Ectodermal cell (in vitro differentiated cells): ENCODE measurements around the gene KDR.

Experiments used
- H3K27ac ChIP-seq: 2 replicates; pipeline ENCODE4 v1.7.0; 2013; ENCODE audit warnings: mild to moderate bottlenecking, low read depth, low read length; ENCODE audit not compliant: insufficient read depth, poor library complexity, severe bottlenecking
- H3K27me3 ChIP-seq: 2 replicates; pipeline ENCODE4 v1.7.0; 2013; ENCODE audit warnings: mild to moderate bottlenecking, low read length; ENCODE audit not compliant: insufficient read depth, control insufficient read depth, poor library complexity, severe bottlenecking
- H3K36me3 ChIP-seq: one replicate; pipeline ENCODE4 v1.7.0; 2013; ENCODE audit warnings: low read length; ENCODE audit not compliant: control insufficient read depth, insufficient read depth
- H3K4me1 ChIP-seq: one replicate; pipeline ENCODE4 v1.7.0; 2013; ENCODE audit warnings: low read length; ENCODE audit not compliant: control insufficient read depth, insufficient read depth
- H3K4me3 ChIP-seq: 2 replicates; pipeline ENCODE4 v1.7.0; 2013; ENCODE audit warnings: low read depth, low read length, control low read depth; ENCODE audit not compliant: insufficient read depth
- H3K9me3 ChIP-seq: 2 replicates; pipeline ENCODE4 v1.7.0; 2013; ENCODE audit warnings: mild to moderate bottlenecking, low read length, moderate library complexity; ENCODE audit not compliant: control insufficient read depth
- WGBS, 2 experiments: methylation state at CpG; one replicate each; pipeline ENCODE4 v1.1.7; 2013; ENCODE audit warnings: missing lambda C conversion rate in 2 of 2; 5-methylcytosine and 5-hydroxymethylcytosine counted together

The KDR gene

DNA sequence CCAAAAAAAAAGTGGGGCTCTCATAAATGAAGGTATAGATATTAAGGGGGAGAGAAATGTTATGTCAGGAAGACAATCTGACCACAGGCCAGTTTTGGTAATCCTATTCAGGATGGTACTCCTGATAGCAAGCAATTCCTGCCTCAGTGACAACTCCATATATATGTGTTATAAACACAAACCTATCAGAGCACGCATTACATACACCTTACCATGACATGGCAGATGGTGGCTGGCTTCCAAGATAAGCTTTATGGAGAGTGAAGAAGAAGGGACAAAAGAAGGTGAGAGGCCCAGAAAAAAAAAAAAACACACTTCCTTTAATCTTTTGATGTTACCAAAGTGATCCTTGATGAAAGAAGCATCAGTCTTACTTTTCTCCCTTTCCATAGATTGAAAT is 29.5 kb upstream of the KDR start:
- no peaks in the 10 kb centered on the region for H3K9me3 ChIP-seq
- no peaks in the 10 kb centered on the region for H3K36me3 ChIP-seq
- H3K4me3 ChIP-seq: no peak overlapping the region
- H3K4me1 ChIP-seq: no peaks in the 10 kb centered on the region
- H3K27ac ChIP-seq: no peak overlapping the region
- 100% methylated on average over 1 of the region's 1 CpG; no CpG with 5 or more reads in 1 of the 2 experiments for WGBS, 2 experiments
- H3K27me3 ChIP-seq: no peaks in the 10 kb centered on the region

- Histone ChIP-seq H3K4me3 (no peak overlapping the region), H3K27ac (no peak overlapping the region), H3K4me1 (no peaks in the 10 kb centered on the region), H3K27me3 (no peaks in the 10 kb centered on the region), H3K9me3 (no peaks in the 10 kb centered on the region), H3K36me3 (no peaks in the 10 kb centered on the region)
- 87 to 88% methylated on average over 4 to 5 of the region's 5 CpGs for WGBS, 2 experiments
Observed at GRCh38 chr4:55154290-55154880, 29.0 kb upstream of the KDR start.

- H3K36me3 ChIP-seq: no peaks in the 10 kb centered on the region
- no peak overlapping the region for H3K4me3 ChIP-seq
- H3K9me3 ChIP-seq: no peaks in the 10 kb centered on the region
- H3K27me3 ChIP-seq: no peaks in the 10 kb centered on the region
- H3K4me1 ChIP-seq: no peaks in the 10 kb centered on the region
- no peak overlapping the region for H3K27ac ChIP-seq
- WGBS, 2 experiments: 85 to 93% methylated on average over 2 of the region's 2 CpGs
Observed at GRCh38 chr4:55143858-55144257, 18.5 kb upstream of the KDR start.

GRCh38 chr4:55138367-55138766 is 13.0 kb upstream of the KDR start:
- Histone ChIP-seq H3K36me3 (no peaks in the 10 kb centered on the region), H3K27ac (no peak overlapping the region), H3K27me3 (no peaks in the 10 kb centered on the region), H3K4me3 (no peak overlapping the region), H3K9me3 (no peaks in the 10 kb centered on the region), H3K4me1 (no peaks in the 10 kb centered on the region)
- WGBS, 2 experiments: 93 to 100% methylated on average over 1 to 3 of the region's 4 CpGs

- Histone ChIP-seq H3K9me3 (no peaks in the 10 kb centered on the region), H3K4me3 (no peak overlapping the region), H3K27me3 (no peaks in the 10 kb centered on the region), H3K4me1 (no peaks in the 10 kb centered on the region), H3K36me3 (no peaks in the 10 kb centered on the region), H3K27ac (no peak overlapping the region)
- WGBS, 2 experiments: 80 to 88% methylated on average over 1 to 2 of the region's 2 CpGs
Observed at GRCh38 chr4:55136634-55137033, 11.2 kb upstream of the KDR start.

DNA sequence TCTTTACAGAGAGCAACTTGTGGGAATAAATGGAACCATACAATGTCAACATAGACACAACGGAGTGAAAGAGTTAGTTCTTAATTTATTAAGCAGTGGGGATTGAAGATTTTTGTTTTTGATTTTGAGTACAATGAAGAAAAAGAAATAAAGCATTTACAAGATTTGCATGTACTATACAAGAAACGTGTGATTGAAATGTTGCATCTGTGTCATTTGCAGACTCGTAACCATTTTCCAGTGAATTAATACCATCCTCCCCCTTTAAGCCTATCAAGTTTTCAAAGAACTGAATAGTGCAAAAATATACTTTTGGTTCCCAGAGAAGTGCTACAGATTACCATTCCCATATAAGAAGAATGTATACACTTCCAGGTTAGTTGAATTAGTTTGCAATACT is 8.6 kb upstream of the KDR start:
- no peaks in the 10 kb centered on the region for H3K36me3 ChIP-seq
- H3K4me3 ChIP-seq: no peak overlapping the region
- H3K4me1 ChIP-seq: no peaks in the 10 kb centered on the region
- no peak overlapping the region for H3K27ac ChIP-seq
- no peaks in the 10 kb centered on the region for H3K9me3 ChIP-seq
- 94 to 100% methylated on average over 2 to 3 of the region's 3 CpGs for WGBS, 2 experiments
- no peaks in the 10 kb centered on the region for H3K27me3 ChIP-seq

DNA sequence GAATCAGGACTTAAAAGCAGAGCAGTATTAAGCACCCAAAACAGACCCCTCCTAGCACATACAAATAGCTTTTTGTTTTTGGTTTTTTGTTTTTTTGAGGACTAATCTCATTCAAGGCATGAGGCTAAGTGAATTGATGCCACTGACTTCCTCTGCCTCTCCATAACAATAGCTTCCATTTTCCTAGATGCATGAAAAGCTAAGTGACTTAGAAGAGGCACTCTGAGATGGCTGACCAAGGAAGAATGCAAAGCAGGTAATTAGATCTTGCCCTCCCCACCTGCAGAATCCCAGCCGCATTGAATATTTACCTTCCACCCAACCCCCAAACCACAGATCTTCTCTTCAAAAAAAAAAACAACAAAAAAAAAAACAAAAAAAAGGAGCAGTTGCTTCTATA is 7.4 kb upstream of the KDR start:
- H3K36me3 ChIP-seq: no peaks in the 10 kb centered on the region
- no peaks in the 10 kb centered on the region for H3K9me3 ChIP-seq
- no peak overlapping the region for H3K4me3 ChIP-seq
- H3K4me1 ChIP-seq: no peaks in the 10 kb centered on the region
- no peaks in the 10 kb centered on the region for H3K27me3 ChIP-seq
- WGBS, 2 experiments: 22 to 40% methylated on average over 1 of the region's 1 CpG
- H3K27ac ChIP-seq: no peak overlapping the region

- Histone ChIP-seq H3K27me3 (peaks cover 35% of the 10 kb centered on the region), H3K4me1 (no peaks in the 10 kb centered on the region), H3K36me3 (no peaks in the 10 kb centered on the region), H3K4me3 (no peak overlapping the region), H3K9me3 (no peaks in the 10 kb centered on the region), H3K27ac (no peak overlapping the region)
- 90 to 95% methylated on average over 4 of the region's 4 CpGs for WGBS, 2 experiments
Observed at GRCh38 chr4:55127521-55127920, 2.1 kb upstream of the KDR start.

GRCh38 chr4:55127053-55127452 is 1.7 kb upstream of the KDR start:
- H3K4me3 ChIP-seq: no peak overlapping the region
- 92 to 100% methylated on average over 1 of the region's 3 CpGs for WGBS, 2 experiments
- H3K27ac ChIP-seq: no peak overlapping the region
- no peaks in the 10 kb centered on the region for H3K36me3 ChIP-seq
- no peaks in the 10 kb centered on the region for H3K9me3 ChIP-seq
- no peaks in the 10 kb centered on the region for H3K4me1 ChIP-seq
- peaks cover 35% of the 10 kb centered on the region for H3K27me3 ChIP-seq

GRCh38 chr4:55125763-55126541 is 557 bp upstream of the KDR start:
- WGBS, 2 experiments: 6 to 7% methylated on average over 32 of the region's 32 CpGs
- Histone ChIP-seq H3K27ac (no peak overlapping the region), H3K4me1 (no peaks in the 10 kb centered on the region), H3K9me3 (no peaks in the 10 kb centered on the region), H3K4me3 (peak overlapping the region; percentile 69), H3K27me3 (peaks cover 35% of the 10 kb centered on the region), H3K36me3 (no peaks in the 10 kb centered on the region)
